ENCODE measurements around the gene PCCA.

DNA sequence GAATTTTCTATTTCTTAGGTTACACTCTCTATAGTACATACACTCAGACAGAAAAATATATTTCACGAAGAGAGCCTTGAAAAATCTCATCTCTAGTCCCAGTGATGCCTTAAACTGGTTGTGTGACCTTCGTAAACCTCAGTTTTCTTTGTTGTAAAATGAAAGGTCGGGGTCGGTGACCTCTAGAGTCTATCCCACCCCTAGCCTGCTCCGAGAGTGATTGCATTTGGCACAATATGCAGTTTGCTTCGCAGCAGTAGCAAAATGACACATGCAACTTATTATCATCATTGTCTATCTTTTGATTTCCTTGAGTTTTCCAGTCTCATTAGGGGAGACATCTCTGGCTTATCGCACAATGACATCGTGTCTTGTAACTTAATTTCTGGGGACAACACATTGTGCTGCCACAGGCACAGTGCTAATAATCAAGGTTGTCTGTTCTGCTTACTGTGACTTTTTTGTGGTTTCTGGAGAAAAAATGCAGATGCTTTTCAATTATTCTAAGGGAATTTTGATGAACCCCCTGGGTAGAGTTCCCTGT lies 384.7 kb downstream of the PCCA start:
- TF ChIP-seq, protein P1, sequence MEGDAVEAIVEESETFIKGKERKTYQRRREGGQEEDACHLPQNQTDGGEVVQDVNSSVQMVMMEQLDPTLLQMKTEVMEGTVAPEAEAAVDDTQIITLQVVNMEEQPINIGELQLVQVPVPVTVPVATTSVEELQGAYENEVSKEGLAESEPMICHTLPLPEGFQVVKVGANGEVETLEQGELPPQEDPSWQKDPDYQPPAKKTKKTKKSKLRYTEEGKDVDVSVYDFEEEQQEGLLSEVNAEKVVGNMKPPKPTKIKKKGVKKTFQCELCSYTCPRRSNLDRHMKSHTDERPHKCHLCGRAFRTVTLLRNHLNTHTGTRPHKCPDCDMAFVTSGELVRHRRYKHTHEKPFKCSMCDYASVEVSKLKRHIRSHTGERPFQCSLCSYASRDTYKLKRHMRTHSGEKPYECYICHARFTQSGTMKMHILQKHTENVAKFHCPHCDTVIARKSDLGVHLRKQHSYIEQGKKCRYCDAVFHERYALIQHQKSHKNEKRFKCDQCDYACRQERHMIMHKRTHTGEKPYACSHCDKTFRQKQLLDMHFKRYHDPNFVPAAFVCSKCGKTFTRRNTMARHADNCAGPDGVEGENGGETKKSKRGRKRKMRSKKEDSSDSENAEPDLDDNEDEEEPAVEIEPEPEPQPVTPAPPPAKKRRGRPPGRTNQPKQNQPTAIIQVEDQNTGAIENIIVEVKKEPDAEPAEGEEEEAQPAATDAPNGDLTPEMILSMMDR (conservative IDR thresholded peaks at IDR 0.05 in 1 of 2, IDR thresholded peaks at IDR 0.05 in 1 of 2; ENCODE audit: low read depth in 1 of 2, low read length in 2 of 2) = no peak
- no peak for TF ChIP-seq EZH2 (IDR thresholded peaks at IDR 0.05; ENCODE audit: low read length, missing control alignments)
